DMS53 (cell line): ENCODE measurements around the gene KIF20A.
A peak's percentile ranks its signal among the peaks of the same experiment; 100 is the strongest.
"Not testable (repeated sequence)": the region's sequence is repeated elsewhere in the genome, so short reads cannot be mapped to it uniquely, and the experiment has no call there.

Experiments
- DNase-seq: peaks from one replicate; lab custom pipeline; 2025; lab: John Stamatoyannopoulos, UW

Gene KIF20A

GRCh38 chr5:138186002-138186447, 7.1 kb downstream of the KIF20A start:
- DNase-seq = no peak

GRCh38 chr5:138188626-138189025, 9.7 kb downstream of the KIF20A start:
- DNase-seq = no peak

GRCh38 chr5:138192826-138193225, 13.9 kb downstream of the KIF20A start:
- DNase-seq = no peak

- DNase-seq = not testable (repeated sequence)
Measured at GRCh38 chr5:138193859-138194258, 14.9 kb downstream of the KIF20A start.

GRCh38 chr5:138210985-138211384, 32.1 kb downstream of the KIF20A start:
- DNase-seq = no peak

- peak; percentile 56 for DNase-seq
Measured at GRCh38 chr5:138212828-138213160, 33.9 kb downstream of the KIF20A start.

GRCh38 chr5:138213161-138214029, 34.5 kb downstream of the KIF20A start, which contains the start of gene CDC23:
TSS of gene CDC23 (minus strand) at chr5:138213323. CDS start at chr5:138213312, 11 bp downstream.
- peak; percentile 99 for DNase-seq

- DNase-seq = no peak
Measured at GRCh38 chr5:138216799-138217198, 37.9 kb downstream of the KIF20A start.

- no peak for DNase-seq
Measured at GRCh38 chr5:138223532-138223931, 44.6 kb downstream of the KIF20A start.

GRCh38 chr5:138224712-138225111, 45.8 kb downstream of the KIF20A start:
- DNase-seq = no peak

GRCh38 chr5:138226910-138227309, 48.0 kb downstream of the KIF20A start:
- DNase-seq = no peak

- DNase-seq = no peak
Measured at GRCh38 chr5:138229387-138229786, 50.5 kb downstream of the KIF20A start.

- no peak for DNase-seq
Measured at GRCh38 chr5:138230261-138230660, 51.3 kb downstream of the KIF20A start.

GRCh38 chr5:138230981-138231589, 52.2 kb downstream of the KIF20A start:
- DNase-seq = peak; percentile 38

GRCh38 chr5:138233280-138233679, 54.4 kb downstream of the KIF20A start:
- no peak for DNase-seq

GRCh38 chr5:138234651-138235050, 55.7 kb downstream of the KIF20A start:
- no peak for DNase-seq
